GM23248 (cell line): Measurements from ENCODE around the gene PLCG1.

Experiments
- EZH2 ChIP-seq: fragments of 200-600 bp; sonication (generic); IDR thresholded peaks from 2 replicates; pipeline ENCODE4 v1.6.1; 2018; ENCODE audit warnings: antibody characterized with exemption, mild to moderate bottlenecking; ENCODE audit not compliant: insufficient read depth, poor library complexity, severe bottlenecking
- EZH2phosphoT487 ChIP-seq: fragments of 200-600 bp; sonication (generic); IDR thresholded peaks from 2 replicates; pipeline ENCODE4 v1.6.1; 2018; ENCODE audit warnings: antibody characterized with exemption, moderate library complexity, mild to moderate bottlenecking, low read depth; ENCODE audit not compliant: insufficient read depth

DNA sequence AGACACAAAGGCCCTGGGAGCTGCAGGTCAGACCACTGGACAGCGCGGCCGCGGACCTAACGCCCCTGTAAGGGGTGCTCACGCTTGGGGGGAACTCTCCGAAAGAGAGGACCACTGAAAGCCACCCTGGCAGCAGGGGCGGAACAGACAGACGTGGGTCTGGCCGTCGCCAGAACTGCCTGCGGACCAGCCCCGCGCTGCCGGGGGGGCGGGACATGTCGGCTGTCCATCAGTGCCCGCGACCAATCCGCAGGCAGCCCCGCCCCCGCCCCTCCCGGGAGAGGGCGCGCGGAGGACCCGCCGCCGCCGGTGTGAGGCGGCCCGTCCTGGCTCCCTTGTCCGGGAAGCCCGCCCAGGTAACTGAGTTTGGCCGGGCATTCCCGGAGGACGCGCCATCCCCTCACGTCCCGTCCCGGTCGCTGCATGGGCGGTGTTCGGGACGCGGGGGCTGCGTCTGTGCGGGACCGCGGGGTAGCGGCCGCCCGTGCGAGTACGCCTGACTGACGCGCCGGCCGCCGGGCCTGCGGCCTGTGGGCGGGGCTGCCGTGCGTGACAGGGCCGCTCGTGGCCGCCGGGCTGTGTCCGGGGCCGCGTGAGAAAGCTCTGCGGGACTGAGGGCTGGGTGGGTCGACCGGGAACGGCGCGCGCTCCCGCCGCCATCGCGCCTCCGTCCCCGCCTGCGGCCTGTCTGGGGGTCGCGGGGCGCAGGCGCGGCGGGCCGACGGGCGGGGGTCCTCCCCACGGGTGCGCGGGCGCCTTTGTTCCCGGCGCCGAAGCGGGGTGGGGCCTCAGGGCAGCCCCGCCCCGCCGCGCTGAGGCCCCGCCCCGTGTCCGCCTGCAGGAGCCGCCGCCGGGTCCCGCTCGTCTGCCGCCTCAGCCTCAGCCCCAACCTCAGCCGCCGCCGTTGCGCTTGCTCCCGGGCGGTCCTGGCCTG lies at the start of gene PLCG1:
- no peak for TF ChIP-seq EZH2
- no peak for TF ChIP-seq EZH2phosphoT487
